HepG2 (cell line): ENCODE results near the gene TET2. TPM values are rescaled to one million over a fixed set of nuclear protein-coding genes. Genes with fewer than 3 reads are reported as not detected.

Source experiments
- CHD4 ChIP-seq: fragments of 200-600 bp; sonication (generic); IDR thresholded peaks from 2 replicates; pipeline ENCODE4 v1.7.0; 2017; ENCODE audit warnings: mild to moderate bottlenecking, low read length, borderline replicate concordance
- GABPB1 ChIP-seq: IDR thresholded peaks from 2 replicates; pipeline ENCODE4 v1.6.1; 2016; ENCODE audit warnings: mild to moderate bottlenecking, missing genetic modification reagents, moderate library complexity, missing compliant biosample characterization
- NFIC ChIP-seq: IDR thresholded peaks from 2 replicates; pipeline ENCODE4 v1.6.1; 2012; ENCODE audit warnings: mild to moderate bottlenecking, low read length, inconsistent platforms
- NFKB2 ChIP-seq: sonication (generic); formaldehyde crosslinking; IDR thresholded peaks from 2 replicates; pipeline ENCODE4 v1.4.0; 2020; ENCODE audit warnings: missing genetic modification reagents, borderline replicate concordance
- RBFOX2 ChIP-seq: fragments of 200-400 bp; formaldehyde crosslinking; IDR thresholded peaks from 2 replicates; pipeline ENCODE4 v1.6.1; 2017; ENCODE audit warnings: low read depth, mild to moderate bottlenecking, low read length
- SRSF4 ChIP-seq: fragments of 200-400 bp; formaldehyde crosslinking; IDR thresholded peaks from one replicate; pipeline ENCODE4 v1.6.1; 2018; ENCODE audit warnings: mild to moderate bottlenecking, low read depth, low read length, moderate library complexity; ENCODE audit not compliant: poor library complexity, severe bottlenecking
- TRIM24 ChIP-seq: sonication (generic); formaldehyde crosslinking; IDR thresholded peaks from 2 replicates; pipeline ENCODE4 v1.8.0; 2022; ENCODE audit warnings: mild to moderate bottlenecking, missing genetic modification reagents
- YEATS2 ChIP-seq: sonication (generic); formaldehyde crosslinking; IDR thresholded peaks from 2 replicates; pipeline ENCODE4 v1.4.0; 2020; ENCODE audit warnings: missing genetic modification reagents, borderline replicate concordance
- ZNF451 ChIP-seq: sonication (generic); formaldehyde crosslinking; IDR thresholded peaks from 2 replicates; pipeline ENCODE4 v1.5.0; 2020; ENCODE audit warnings: mild to moderate bottlenecking, missing genetic modification reagents
- ZNF678 ChIP-seq: sonication (generic); formaldehyde crosslinking; IDR thresholded peaks from 2 replicates; pipeline ENCODE4 v1.4.0; 2020; ENCODE audit warnings: mild to moderate bottlenecking, missing genetic modification reagents
- ZNF768 ChIP-seq: sonication (generic); formaldehyde crosslinking; IDR thresholded peaks from 2 replicates; pipeline ENCODE4 v1.4.0; 2020; ENCODE audit warnings: missing genetic modification reagents
- ZNF891 ChIP-seq: sonication (generic); formaldehyde crosslinking; IDR thresholded peaks from 2 replicates; pipeline ENCODE4 v1.5.0; 2020; ENCODE audit warnings: mild to moderate bottlenecking, missing genetic modification reagents
- polyA plus RNA-seq, 8 experiments: library from polyadenylated mRNA; depleted of rRNA in 3 of 8; stranded (reverse) in 7 of 8; unstranded in 1 of 8; fragments of >200 nt; fragmentation: Illumina TruSeq in 4 of 8; extraction: Trizol in 4 of 8; gene quantifications; 2 replicates each; pipeline versions ENCODE4 v1.2.1 to v1.2.3, GENCODE V29; 2011 to 2016; ENCODE audit warnings: low read depth in 4 of 8, missing spikeins in 1 of 8, mixed read lengths in 1 of 8; ENCODE audit not compliant: insufficient read depth in 1 of 8
- total RNA-seq, 5 experiments: library from RNA; depleted of rRNA; stranded (reverse); fragments of >200 nt; fragmentation: Illumina TruSeq; extraction: Trizol; gene quantifications; 2 replicates each; pipeline ENCODE4 v1.2.3, GENCODE V29; 2016; ENCODE audit warnings: low read depth in 1 of 5
- TF ChIP-seq, protein P1 (sequence below): sonication (generic); formaldehyde crosslinking; IDR thresholded peaks from 2 replicates; pipeline ENCODE4 v1.5.0; 2020; ENCODE audit warnings: mild to moderate bottlenecking, missing genetic modification reagents
- TF ChIP-seq, protein P2 (sequence below): sonication (generic); formaldehyde crosslinking; IDR thresholded peaks from 2 replicates; pipeline ENCODE4 v1.5.1; 2020; ENCODE audit warnings: mild to moderate bottlenecking, missing genetic modification reagents, borderline replicate concordance
- TF ChIP-seq, protein P3 (sequence below): sonication (generic); formaldehyde crosslinking; IDR thresholded peaks from 2 replicates; pipeline ENCODE4 v1.5.0; 2020; ENCODE audit warnings: mild to moderate bottlenecking, missing genetic modification reagents
- TF ChIP-seq, protein P4 (sequence below): sonication (generic); formaldehyde crosslinking; IDR thresholded peaks from 2 replicates; pipeline ENCODE4 v1.8.0; 2022; ENCODE audit warnings: missing genetic modification reagents, mild to moderate bottlenecking, moderate library complexity, borderline replicate concordance

Gene TET2
- total and polyA plus RNA-seq, 2 of the 13 experiments (the other 11 are each of a cell fraction or from before 2014, with no cell fraction given), result 4.7 to 4.8 TPM

DNA sequence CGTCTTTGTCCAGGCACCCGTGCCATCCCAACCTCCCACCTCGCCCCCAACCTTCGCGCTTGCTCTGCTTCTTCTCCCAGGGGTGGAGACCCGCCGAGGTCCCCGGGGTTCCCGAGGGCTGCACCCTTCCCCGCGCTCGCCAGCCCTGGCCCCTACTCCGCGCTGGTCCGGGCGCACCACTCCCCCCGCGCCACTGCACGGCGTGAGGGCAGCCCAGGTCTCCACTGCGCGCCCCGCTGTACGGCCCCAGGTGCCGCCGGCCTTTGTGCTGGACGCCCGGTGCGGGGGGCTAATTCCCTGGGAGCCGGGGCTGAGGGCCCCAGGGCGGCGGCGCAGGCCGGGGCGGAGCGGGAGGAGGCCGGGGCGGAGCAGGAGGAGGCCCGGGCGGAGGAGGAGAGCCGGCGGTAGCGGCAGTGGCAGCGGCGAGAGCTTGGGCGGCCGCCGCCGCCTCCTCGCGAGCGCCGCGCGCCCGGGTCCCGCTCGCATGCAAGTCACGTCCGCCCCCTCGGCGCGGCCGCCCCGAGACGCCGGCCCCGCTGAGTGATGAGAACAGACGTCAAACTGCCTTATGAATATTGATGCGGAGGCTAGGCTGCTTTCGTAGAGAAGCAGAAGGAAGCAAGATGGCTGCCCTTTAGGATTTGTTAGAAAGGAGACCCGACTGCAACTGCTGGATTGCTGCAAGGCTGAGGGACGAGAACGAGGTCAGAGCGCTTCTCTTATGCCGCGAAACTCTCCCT is at the start of gene TET2 (continued):
- TF ChIP-seq CHD4, result no peak
- no peak for TF ChIP-seq ZNF451 (CRISPR knock-in tag)
- TF ChIP-seq, protein P1, sequence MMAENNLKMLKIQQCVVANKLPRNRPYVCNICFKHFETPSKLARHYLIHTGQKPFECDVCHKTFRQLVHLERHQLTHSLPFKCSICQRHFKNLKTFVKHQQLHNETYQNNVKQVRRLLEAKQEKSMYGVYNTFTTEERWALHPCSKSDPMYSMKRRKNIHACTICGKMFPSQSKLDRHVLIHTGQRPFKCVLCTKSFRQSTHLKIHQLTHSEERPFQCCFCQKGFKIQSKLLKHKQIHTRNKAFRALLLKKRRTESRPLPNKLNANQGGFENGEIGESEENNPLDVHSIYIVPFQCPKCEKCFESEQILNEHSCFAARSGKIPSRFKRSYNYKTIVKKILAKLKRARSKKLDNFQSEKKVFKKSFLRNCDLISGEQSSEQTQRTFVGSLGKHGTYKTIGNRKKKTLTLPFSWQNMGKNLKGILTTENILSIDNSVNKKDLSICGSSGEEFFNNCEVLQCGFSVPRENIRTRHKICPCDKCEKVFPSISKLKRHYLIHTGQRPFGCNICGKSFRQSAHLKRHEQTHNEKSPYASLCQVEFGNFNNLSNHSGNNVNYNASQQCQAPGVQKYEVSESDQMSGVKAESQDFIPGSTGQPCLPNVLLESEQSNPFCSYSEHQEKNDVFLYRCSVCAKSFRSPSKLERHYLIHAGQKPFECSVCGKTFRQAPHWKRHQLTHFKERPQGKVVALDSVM (CRISPR knock-in tag), result peak; percentile 43; the same call in 1 of the 2 replicates
- TF ChIP-seq RBFOX2, result peak; percentile 75
- TF ChIP-seq, protein P2, sequence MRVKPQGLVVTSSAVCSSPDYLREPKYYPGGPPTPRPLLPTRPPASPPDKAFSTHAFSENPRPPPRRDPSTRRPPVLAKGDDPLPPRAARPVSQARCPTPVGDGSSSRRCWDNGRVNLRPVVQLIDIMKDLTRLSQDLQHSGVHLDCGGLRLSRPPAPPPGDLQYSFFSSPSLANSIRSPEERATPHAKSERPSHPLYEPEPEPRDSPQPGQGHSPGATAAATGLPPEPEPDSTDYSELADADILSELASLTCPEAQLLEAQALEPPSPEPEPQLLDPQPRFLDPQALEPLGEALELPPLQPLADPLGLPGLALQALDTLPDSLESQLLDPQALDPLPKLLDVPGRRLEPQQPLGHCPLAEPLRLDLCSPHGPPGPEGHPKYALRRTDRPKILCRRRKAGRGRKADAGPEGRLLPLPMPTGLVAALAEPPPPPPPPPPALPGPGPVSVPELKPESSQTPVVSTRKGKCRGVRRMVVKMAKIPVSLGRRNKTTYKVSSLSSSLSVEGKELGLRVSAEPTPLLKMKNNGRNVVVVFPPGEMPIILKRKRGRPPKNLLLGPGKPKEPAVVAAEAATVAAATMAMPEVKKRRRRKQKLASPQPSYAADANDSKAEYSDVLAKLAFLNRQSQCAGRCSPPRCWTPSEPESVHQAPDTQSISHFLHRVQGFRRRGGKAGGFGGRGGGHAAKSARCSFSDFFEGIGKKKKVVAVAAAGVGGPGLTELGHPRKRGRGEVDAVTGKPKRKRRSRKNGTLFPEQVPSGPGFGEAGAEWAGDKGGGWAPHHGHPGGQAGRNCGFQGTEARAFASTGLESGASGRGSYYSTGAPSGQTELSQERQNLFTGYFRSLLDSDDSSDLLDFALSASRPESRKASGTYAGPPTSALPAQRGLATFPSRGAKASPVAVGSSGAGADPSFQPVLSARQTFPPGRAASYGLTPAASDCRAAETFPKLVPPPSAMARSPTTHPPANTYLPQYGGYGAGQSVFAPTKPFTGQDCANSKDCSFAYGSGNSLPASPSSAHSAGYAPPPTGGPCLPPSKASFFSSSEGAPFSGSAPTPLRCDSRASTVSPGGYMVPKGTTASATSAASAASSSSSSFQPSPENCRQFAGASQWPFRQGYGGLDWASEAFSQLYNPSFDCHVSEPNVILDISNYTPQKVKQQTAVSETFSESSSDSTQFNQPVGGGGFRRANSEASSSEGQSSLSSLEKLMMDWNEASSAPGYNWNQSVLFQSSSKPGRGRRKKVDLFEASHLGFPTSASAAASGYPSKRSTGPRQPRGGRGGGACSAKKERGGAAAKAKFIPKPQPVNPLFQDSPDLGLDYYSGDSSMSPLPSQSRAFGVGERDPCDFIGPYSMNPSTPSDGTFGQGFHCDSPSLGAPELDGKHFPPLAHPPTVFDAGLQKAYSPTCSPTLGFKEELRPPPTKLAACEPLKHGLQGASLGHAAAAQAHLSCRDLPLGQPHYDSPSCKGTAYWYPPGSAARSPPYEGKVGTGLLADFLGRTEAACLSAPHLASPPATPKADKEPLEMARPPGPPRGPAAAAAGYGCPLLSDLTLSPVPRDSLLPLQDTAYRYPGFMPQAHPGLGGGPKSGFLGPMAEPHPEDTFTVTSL (CRISPR knock-in tag), result no peak
- TF ChIP-seq, protein P3, sequence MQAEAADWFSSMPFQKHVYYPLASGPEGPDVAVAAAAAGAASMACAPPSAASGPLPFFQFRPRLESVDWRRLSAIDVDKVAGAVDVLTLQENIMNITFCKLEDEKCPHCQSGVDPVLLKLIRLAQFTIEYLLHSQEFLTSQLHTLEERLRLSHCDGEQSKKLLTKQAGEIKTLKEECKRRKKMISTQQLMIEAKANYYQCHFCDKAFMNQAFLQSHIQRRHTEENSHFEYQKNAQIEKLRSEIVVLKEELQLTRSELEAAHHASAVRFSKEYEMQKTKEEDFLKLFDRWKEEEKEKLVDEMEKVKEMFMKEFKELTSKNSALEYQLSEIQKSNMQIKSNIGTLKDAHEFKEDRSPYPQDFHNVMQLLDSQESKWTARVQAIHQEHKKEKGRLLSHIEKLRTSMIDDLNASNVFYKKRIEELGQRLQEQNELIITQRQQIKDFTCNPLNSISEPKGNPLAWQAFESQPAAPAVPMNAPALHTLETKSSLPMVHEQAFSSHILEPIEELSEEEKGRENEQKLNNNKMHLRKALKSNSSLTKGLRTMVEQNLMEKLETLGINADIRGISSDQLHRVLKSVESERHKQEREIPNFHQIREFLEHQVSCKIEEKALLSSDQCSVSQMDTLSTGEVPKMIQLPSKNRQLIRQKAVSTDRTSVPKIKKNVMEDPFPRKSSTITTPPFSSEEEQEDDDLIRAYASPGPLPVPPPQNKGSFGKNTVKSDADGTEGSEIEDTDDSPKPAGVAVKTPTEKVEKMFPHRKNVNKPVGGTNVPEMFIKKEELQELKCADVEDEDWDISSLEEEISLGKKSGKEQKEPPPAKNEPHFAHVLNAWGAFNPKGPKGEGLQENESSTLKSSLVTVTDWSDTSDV (CRISPR knock-in tag), result 0 out of 2 replicates have a peak, but pooled peaks have one; percentile 65
- no peak for TF ChIP-seq NFIC
- no peak for TF ChIP-seq ZNF891 (CRISPR knock-in tag)
- TF ChIP-seq, protein P4, sequence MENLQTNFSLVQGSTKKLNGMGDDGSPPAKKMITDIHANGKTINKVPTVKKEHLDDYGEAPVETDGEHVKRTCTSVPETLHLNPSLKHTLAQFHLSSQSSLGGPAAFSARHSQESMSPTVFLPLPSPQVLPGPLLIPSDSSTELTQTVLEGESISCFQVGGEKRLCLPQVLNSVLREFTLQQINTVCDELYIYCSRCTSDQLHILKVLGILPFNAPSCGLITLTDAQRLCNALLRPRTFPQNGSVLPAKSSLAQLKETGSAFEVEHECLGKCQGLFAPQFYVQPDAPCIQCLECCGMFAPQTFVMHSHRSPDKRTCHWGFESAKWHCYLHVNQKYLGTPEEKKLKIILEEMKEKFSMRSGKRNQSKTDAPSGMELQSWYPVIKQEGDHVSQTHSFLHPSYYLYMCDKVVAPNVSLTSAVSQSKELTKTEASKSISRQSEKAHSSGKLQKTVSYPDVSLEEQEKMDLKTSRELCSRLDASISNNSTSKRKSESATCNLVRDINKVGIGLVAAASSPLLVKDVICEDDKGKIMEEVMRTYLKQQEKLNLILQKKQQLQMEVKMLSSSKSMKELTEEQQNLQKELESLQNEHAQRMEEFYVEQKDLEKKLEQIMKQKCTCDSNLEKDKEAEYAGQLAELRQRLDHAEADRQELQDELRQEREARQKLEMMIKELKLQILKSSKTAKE (CRISPR knock-in tag), result no peak
- no peak for TF ChIP-seq YEATS2 (CRISPR knock-in tag)
- no peak for TF ChIP-seq SRSF4
- no peak; the same call in 1 of the 2 replicates for TF ChIP-seq GABPB1 (CRISPR knock-in tag)
- TF ChIP-seq ZNF678 (CRISPR knock-in tag), result no peak
- TF ChIP-seq TRIM24 (CRISPR knock-in tag), result no peak
- TF ChIP-seq NFKB2 (CRISPR knock-in tag), result no peak
- TF ChIP-seq ZNF768, result peak; percentile 51; the same call in 1 of the 2 replicates
